ENCODE results near the gene SCYGR6.
"Not testable (repeated sequence)": the region's sequence is repeated elsewhere in the genome, so short reads cannot be mapped to it uniquely, and the experiment has no call there.

SCYGR6 gene

GRCh38 chr2:227724394-227725039, at the start of gene SCYGR6:
SCYGR6 (minus strand) TSS chr2:227724757; CDS start chr2:227724757, 0 bp downstream.
- no peak for DNase-seq (ENCODE audit: low read depth in 2 of 2)

GRCh38 chr2:227774011-227774624, 49.6 kb upstream of the SCYGR6 start:
- no peak for DNase-seq (ENCODE audit: low read depth in 2 of 2)

- DNase-seq (ENCODE audit: low read depth in 2 of 2), result no peak
Observed at GRCh38 chr2:227772932-227773331, 48.4 kb upstream of the SCYGR6 start.

GRCh38 chr2:227772197-227772661, 47.7 kb upstream of the SCYGR6 start:
- no peak for DNase-seq (ENCODE audit: low read depth in 2 of 2)

GRCh38 chr2:227767830-227768229, 43.3 kb upstream of the SCYGR6 start:
- no peak for DNase-seq (ENCODE audit: low read depth in 2 of 2)

GRCh38 chr2:227766373-227766883, 41.9 kb upstream of the SCYGR6 start:
- peak; percentile 8 to 14 for DNase-seq (ENCODE audit: low read depth in 2 of 2)

GRCh38 chr2:227765788-227766372, 41.3 kb upstream of the SCYGR6 start:
- DNase-seq (ENCODE audit: low read depth in 2 of 2), result no peak

GRCh38 chr2:227761740-227762476, 37.4 kb upstream of the SCYGR6 start:
- DNase-seq (ENCODE audit: low read depth in 2 of 2), result no peak

GRCh38 chr2:227759411-227760118, 35.0 kb upstream of the SCYGR6 start:
- no peak for DNase-seq (ENCODE audit: low read depth in 2 of 2)

GRCh38 chr2:227756261-227756660, 31.7 kb upstream of the SCYGR6 start:
- not testable (repeated sequence) for DNase-seq (ENCODE audit: low read depth in 2 of 2)

GRCh38 chr2:227748079-227748478, 23.5 kb upstream of the SCYGR6 start:
- no peak for DNase-seq (ENCODE audit: low read depth in 2 of 2)

GRCh38 chr2:227745594-227745993, 21.0 kb upstream of the SCYGR6 start, which contains the start of gene SCYGR8:
SCYGR8 (plus strand) TSS chr2:227745894; CDS start chr2:227745894, 0 bp downstream.
- DNase-seq (ENCODE audit: low read depth in 2 of 2), result no peak

- DNase-seq (ENCODE audit: low read depth in 2 of 2), result not testable (repeated sequence)
Observed at GRCh38 chr2:227740705-227741104, 16.1 kb upstream of the SCYGR6 start.

- no peak for DNase-seq (ENCODE audit: low read depth in 2 of 2)
Observed at GRCh38 chr2:227739351-227739750, 14.8 kb upstream of the SCYGR6 start.

GRCh38 chr2:227728035-227728434, 3.5 kb upstream of the SCYGR6 start, which contains the start of gene SCYGR7:
SCYGR7 (plus strand) TSS chr2:227728335; CDS start chr2:227728335, 0 bp downstream.
- no peak for DNase-seq (ENCODE audit: low read depth in 2 of 2)

GRCh38 chr2:227722821-227723220, 1.7 kb downstream of the SCYGR6 start:
- not testable (repeated sequence) for DNase-seq (ENCODE audit: low read depth in 2 of 2)

- DNase-seq (ENCODE audit: low read depth in 2 of 2), result no peak
Observed at GRCh38 chr2:227720680-227721079, 3.9 kb downstream of the SCYGR6 start.

GRCh38 chr2:227719641-227720040, 4.9 kb downstream of the SCYGR6 start:
- DNase-seq (ENCODE audit: low read depth in 2 of 2), result no peak

GRCh38 chr2:227717687-227718567, 6.6 kb downstream of the SCYGR6 start, which contains the start of gene SLC19A3:
SLC19A3 (minus strand) TSS chr2:227718028; CDS start chr2:227702318, 15,710 bp downstream.
- DNase-seq (ENCODE audit: low read depth in 2 of 2), result no peak

GRCh38 chr2:227716501-227716900, 8.1 kb downstream of the SCYGR6 start:
- DNase-seq (ENCODE audit: low read depth in 2 of 2), result no peak
